ENCODE measurements around the gene TRIM36.

- TF ChIP-seq CTCF (optimal IDR thresholded peaks at IDR 0.05 in 1 of 3, IDR thresholded peaks at IDR 0.05 in 1 of 3, conservative IDR thresholded peaks at IDR 0.05 in 1 of 3; ENCODE audit: extremely low read depth in 1 of 3, insufficient read depth in 2 of 3, low read length in 3 of 3) (no peak), EZH2 (IDR thresholded peaks at IDR 0.05; ENCODE audit: low read length) (no peak)
Observed at GRCh38 chr5:115192098-115192497, 22.4 kb upstream of the TRIM36 start.
